HCT116 (cell line): ENCODE results near the gene FANK1. TPM values are rescaled to one million over a fixed set of nuclear protein-coding genes. Genes with fewer than 3 reads are reported as not detected.

Experiments
- ATAC-seq: fragments of 200-7000 bp; cut with Tn5 transposase; 2 replicates; pipeline ENCODE4 v1.9.1; 2020; ENCODE audit warnings: mild to moderate bottlenecking, moderate library complexity
- BruUV-seq: library from RNA; stranded (reverse); fragments of 400-500 nt; replicated peaks from 2 replicates; lab custom pipeline; 2021; lab: Mats Ljungman, UMichigan
- CTCF ChIA-PET: fragments of 300-600 bp; sonication (Branson Sonifier 250); formaldehyde crosslinking; loops from one replicate; lab custom pipeline; 2021; ENCODE audit warnings: antibody characterized with exemption; lab: Charles Lee
- POLR2A ChIA-PET: fragments of 300-600, 350-600 bp; sonication (Branson Sonifier 250); formaldehyde crosslinking; loops from one replicate; lab custom pipeline; 2021; ENCODE audit warnings: antibody characterized with exemption; lab: Charles Lee
- RAD21 ChIA-PET, 2 experiments: fragments of 300-600 bp; sonication (Branson Sonifier 250); formaldehyde crosslinking; loops; one replicate each; lab custom pipeline; 2023; ENCODE audit warnings: low total read pairs in 2 of 2; ENCODE audit not compliant: uncharacterized antibody in 2 of 2, unreplicated experiment in 2 of 2, low non-redundant PET in 1 of 2; lab: Charles Lee
- DNase-seq: peaks from one replicate; pipeline ENCODE4 v3.0.0-alpha.2; 2010; ENCODE audit warnings: low read depth, low spot score
- H2AFZ ChIP-seq: fragments of 200-600 bp; shearing (Covaris generic), sonication (generic); 2 replicates; pipeline ENCODE4 v1.6.1; 2017; ENCODE audit warnings: low read depth, mixed run types, mixed read lengths, antibody characterized with exemption, low read length; ENCODE audit not compliant: poor library complexity, severe bottlenecking
- H3K27ac ChIP-seq: 2 replicates; pipeline ENCODE4 v1.5.1; 2012; ENCODE audit warnings: low read depth, low read length
- H3K27me3 ChIP-seq: fragments of 200-600 bp; sonication (generic); 2 replicates; pipeline ENCODE4 v1.6.1; 2016; ENCODE audit warnings: mixed run types, low read length, mixed read lengths; ENCODE audit not compliant: insufficient read depth
- H3K36me3 ChIP-seq, 2 experiments: fragments of 200-500 bp in 1 of 2; fragments of 200-600 bp in 1 of 2; sonication (Bioruptor generic) in 1 of 2; sonication (generic) in 1 of 2; 2 replicates each; pipeline versions ENCODE4 v1.5.1 to v1.6.1; 2014 to 2016; ENCODE audit warnings: low read length in 2 of 2, inconsistent platforms in 1 of 2, mixed read lengths in 1 of 2, mixed run types in 1 of 2; ENCODE audit not compliant: insufficient read depth in 2 of 2, control insufficient read depth in 1 of 2
- H3K4me1 ChIP-seq, 2 experiments: fragments of 200-600 bp in 1 of 2; sonication (generic) in 1 of 2; 2 replicates each; pipeline versions ENCODE4 v1.5.1 to v1.6.1; 2012 to 2017; ENCODE audit warnings: low read length in 2 of 2, inconsistent platforms in 1 of 2, mild to moderate bottlenecking in 1 of 2, mixed read lengths in 1 of 2, mixed run types in 1 of 2, moderate library complexity in 1 of 2; ENCODE audit not compliant: insufficient read depth in 2 of 2, control insufficient read depth in 1 of 2
- H3K4me2 ChIP-seq: fragments of 200-600 bp; sonication (generic); 2 replicates; pipeline ENCODE4 v1.6.1; 2017; ENCODE audit warnings: mixed run types, low read length, mixed read lengths
- H3K4me3 ChIP-seq, 2 experiments: fragments of 200-600 bp in 1 of 2; sonication (generic) in 1 of 2; replicated peaks in 1 of 2; 2 replicates each; pipeline ENCODE4 v1.5.1; 2011 to 2016; ENCODE audit warnings: low read length in 2 of 2, control low read depth in 1 of 2, low read depth in 1 of 2, mild to moderate bottlenecking in 1 of 2, mixed read lengths in 1 of 2, mixed run types in 1 of 2
- H3K79me2 ChIP-seq: fragments of 200-600 bp; sonication (generic); 2 replicates; pipeline ENCODE4 v1.6.1; 2017; ENCODE audit warnings: mild to moderate bottlenecking, mixed run types, low read length, moderate library complexity, mixed read lengths; ENCODE audit not compliant: insufficient read depth
- H3K9ac ChIP-seq: fragments of 200-600 bp; sonication (generic); 2 replicates; pipeline ENCODE4 v1.6.1; 2016; ENCODE audit warnings: low read length, mixed read lengths
- H3K9me2 ChIP-seq: fragments of 200-600 bp; sonication (generic), shearing (Covaris generic); 2 replicates; pipeline ENCODE4 v1.6.1; 2017; ENCODE audit warnings: mixed run types, mild to moderate bottlenecking, moderate library complexity; ENCODE audit not compliant: insufficient read depth
- H3K9me3 ChIP-seq, 2 experiments: fragments of 200-500 bp in 1 of 2; fragments of 200-600 bp in 1 of 2; sonication (Bioruptor generic) in 1 of 2; sonication (generic) in 1 of 2; 2 replicates each; pipeline ENCODE4 v1.6.1; 2014 to 2017; ENCODE audit warnings: low read length in 2 of 2, mixed read lengths in 2 of 2, inconsistent platforms in 1 of 2, low read depth in 1 of 2, mild to moderate bottlenecking in 1 of 2, mixed run types in 1 of 2, moderate library complexity in 1 of 2; ENCODE audit not compliant: control insufficient read depth in 1 of 2, insufficient read depth in 1 of 2
- H4K20me1 ChIP-seq: fragments of 200-600 bp; sonication (generic), shearing (Covaris generic); 2 replicates; pipeline ENCODE4 v1.6.1; 2017; ENCODE audit warnings: mixed run types, mild to moderate bottlenecking, moderate library complexity; ENCODE audit not compliant: insufficient read depth
- CEBPB ChIP-seq: IDR thresholded peaks from 2 replicates; pipeline ENCODE4 v1.6.1; 2012; ENCODE audit warnings: low read depth
- CTCF ChIP-seq, 3 experiments: fragments of 200-600 bp in 1 of 3; sonication (generic) in 1 of 3; IDR thresholded peaks in 2 of 3; conservative IDR thresholded peaks in 1 of 3; 2 replicates each; pipeline ENCODE4 v1.5.1; 2012 to 2017; ENCODE audit warnings: low read depth in 2 of 3, low read length in 2 of 3, antibody characterized with exemption in 1 of 3, borderline replicate concordance in 1 of 3, control low read depth in 1 of 3, mild to moderate bottlenecking in 1 of 3, mixed read lengths in 1 of 3, mixed run types in 1 of 3, moderate library complexity in 1 of 3; ENCODE audit not compliant: insufficient read depth in 1 of 3
- FOSL1 ChIP-seq: IDR thresholded peaks from 2 replicates; pipeline ENCODE4 v1.6.1; 2012; ENCODE audit warnings: low read depth
- JUND ChIP-seq: IDR thresholded peaks from 2 replicates; pipeline ENCODE4 v1.6.1; 2012
- RAD21 ChIP-seq: IDR thresholded peaks from 2 replicates; pipeline ENCODE4 v1.6.1; 2012; ENCODE audit warnings: low read depth, mild to moderate bottlenecking
- REST ChIP-seq: IDR thresholded peaks from 2 replicates; pipeline ENCODE4 v1.6.1; 2012; ENCODE audit warnings: low read depth
- SP1 ChIP-seq: IDR thresholded peaks from 2 replicates; pipeline ENCODE4 v1.6.1; 2012; ENCODE audit warnings: low read depth
- intact Hi-C: fragments of 100-400 bp; cut with micrococcal nuclease; formaldehyde crosslinking; loops from 2 replicates; pipeline ENCODE4 v1.10.0; 2022
- total RNA-seq: library from RNA; stranded (reverse); gene quantifications from one replicate; pipeline ENCODE4 v1.2.1, GENCODE V29; 2021; ENCODE audit not compliant: unreplicated experiment

Gene FANK1
- total RNA-seq, 1 experiment from 2014 or later = 5.4 TPM

GRCh38 chr10:125982260-125982948 lies 86.0 kb downstream of the FANK1 start:
- Histone ChIP-seq H3K27ac (no peak overlapping the region), H4K20me1 (no peaks in the 10 kb centered on the region), H3K4me1 (no peaks in the 10 kb centered on the region), H3K9ac (no peak overlapping the region), H3K79me2 (no peaks in the 10 kb centered on the region), H3K27me3 (peaks cover 15% of the 10 kb centered on the region; the same call in 1 of the 2 replicates), H3K9me3 (no peaks in the 10 kb centered on the region), H3K4me3 (no peak overlapping the region), H3K4me2 (no peak overlapping the region), H3K36me3 (no peaks in the 10 kb centered on the region), H2AFZ (no peak overlapping the region), H3K9me2 (no peaks in the 10 kb centered on the region)
- RAD21 ChIA-PET = interaction anchor here in 1 of 2 experiments (0.6 kb wide), 1 partner anchor 521 kb away, joined by 3 read pairs; no protein-coding TSS in a partner anchor
- no TSS peak for BruUV-seq
- intact Hi-C loops = loop anchor here (1.0 to 5.0 kb wide), 8 partner anchors 114 to 1870 kb away; partner anchors contain the start of gene ADAM12
- peak; percentile 95 for ATAC-seq
- TF ChIP-seq CTCF (IDR thresholded peaks at IDR 0.05 in 2 of 3, conservative IDR thresholded peaks at IDR 0.05 in 1 of 3; ENCODE audit: borderline replicate concordance in 1 of 3, insufficient read depth in 1 of 3, low read depth in 2 of 3, low read length in 2 of 3) = peak; percentile 59 to 78 (median 75)
- no peak for TF ChIP-seq FOSL1
- no peak for TF ChIP-seq JUND
- TF ChIP-seq SP1 = no peak
- peak; percentile 92 for TF ChIP-seq RAD21
- no peak for TF ChIP-seq REST
- TF ChIP-seq CEBPB = no peak
- peak; percentile 64 for DNase-seq
- CTCF ChIA-PET = interaction anchor here (1.3 to 2.2 kb wide), 7 partner anchors 11 to 522 kb away, joined by 3 to 7 read pairs (median 5); no protein-coding TSS in a partner anchor
- POLR2A ChIA-PET = no interaction called here
